GM12878 (cell line): Measurements from ENCODE around the gene DISP2.

Experiments
- CTCF ChIP-seq, 3 experiments: IDR thresholded peaks in 2 of 3; conservative IDR thresholded peaks in 1 of 3; 2 replicates each; pipeline ENCODE4 v1.5.1; 2011; ENCODE audit warnings: low read depth in 3 of 3, low read length in 3 of 3, mild to moderate bottlenecking in 3 of 3, control low read depth in 2 of 3, moderate library complexity in 2 of 3, inconsistent platforms in 1 of 3, mixed read lengths in 1 of 3; ENCODE audit not compliant: control insufficient read depth in 2 of 3, insufficient read depth in 1 of 3; ENCODE audit errors: extremely low read depth in 1 of 3
- EP300 ChIP-seq, 2 experiments: fragments of 150-350 bp in 1 of 2; IDR thresholded peaks; 2 replicates each; pipeline ENCODE4 v1.6.1; 2011 to 2012; ENCODE audit warnings: low read depth in 2 of 2, low read length in 2 of 2, borderline replicate concordance in 1 of 2, improper control_type of control experiment in 1 of 2, inconsistent platforms in 1 of 2; ENCODE audit not compliant: control insufficient read depth in 1 of 2
- PKNOX1 ChIP-seq: fragments of 450-650 bp; IDR thresholded peaks from 2 replicates; pipeline ENCODE4 v1.6.1; 2016; ENCODE audit warnings: mild to moderate bottlenecking
- POLR2AphosphoS5 ChIP-seq: IDR thresholded peaks from 2 replicates; pipeline ENCODE4 v1.6.1; 2011; ENCODE audit warnings: mild to moderate bottlenecking, low read length, inconsistent platforms
- SREBF2 ChIP-seq: IDR thresholded peaks from 2 replicates; pipeline ENCODE4 v1.6.1; 2012; ENCODE audit warnings: mild to moderate bottlenecking, low read length
- SUZ12 ChIP-seq: fragments of 200-600 bp; sonication (generic); IDR thresholded peaks from one replicate; pipeline ENCODE4 v1.6.1; 2018; ENCODE audit warnings: antibody characterized with exemption, mild to moderate bottlenecking; ENCODE audit not compliant: unreplicated experiment
- YY1 ChIP-seq: IDR thresholded peaks from 2 replicates; pipeline ENCODE4 v1.6.1; 2011; ENCODE audit warnings: low read depth, mild to moderate bottlenecking, low read length

GRCh38 chr15:40357723-40358470 is at the start of gene DISP2:
- TF ChIP-seq YY1 (0 out of 2 replicates have a peak, but pooled peaks have one; percentile 38), PKNOX1 (no peak), CTCF (IDR thresholded peaks at IDR 0.05 in 2 of 3, conservative IDR thresholded peaks at IDR 0.05 in 1 of 3; ENCODE audit: control insufficient read depth in 2 of 3, extremely low read depth in 1 of 3, insufficient read depth in 1 of 3, low read depth in 3 of 3, low read length in 3 of 3) (no peak), EP300 (IDR thresholded peaks at IDR 0.05; ENCODE audit: borderline replicate concordance in 1 of 2, control insufficient read depth in 1 of 2, low read depth in 2 of 2, low read length in 2 of 2) (no peak), POLR2AphosphoS5 (no peak), SREBF2 (no peak), SUZ12 (no peak)
